SU-DHL-6 (cell line): ENCODE measurements around the gene GRM2.

Experiments
- EZH2phosphoT487 ChIP-seq: fragments of 200-600 bp; sonication (generic), shearing (Covaris generic); conservative IDR thresholded peaks from 2 replicates; pipeline ENCODE4 v1.6.1; 2018; ENCODE audit warnings: mild to moderate bottlenecking, antibody characterized with exemption, low read length, moderate library complexity, mixed read lengths
- TF ChIP-seq, protein P1 (sequence below): fragments of 200-600 bp; sonication (generic); IDR thresholded peaks from one replicate; pipeline ENCODE4 v1.5.1; 2017; ENCODE audit warnings: antibody characterized with exemption, mild to moderate bottlenecking, low read length, moderate library complexity; ENCODE audit not compliant: insufficient read depth, poor library complexity, severe bottlenecking

DNA sequence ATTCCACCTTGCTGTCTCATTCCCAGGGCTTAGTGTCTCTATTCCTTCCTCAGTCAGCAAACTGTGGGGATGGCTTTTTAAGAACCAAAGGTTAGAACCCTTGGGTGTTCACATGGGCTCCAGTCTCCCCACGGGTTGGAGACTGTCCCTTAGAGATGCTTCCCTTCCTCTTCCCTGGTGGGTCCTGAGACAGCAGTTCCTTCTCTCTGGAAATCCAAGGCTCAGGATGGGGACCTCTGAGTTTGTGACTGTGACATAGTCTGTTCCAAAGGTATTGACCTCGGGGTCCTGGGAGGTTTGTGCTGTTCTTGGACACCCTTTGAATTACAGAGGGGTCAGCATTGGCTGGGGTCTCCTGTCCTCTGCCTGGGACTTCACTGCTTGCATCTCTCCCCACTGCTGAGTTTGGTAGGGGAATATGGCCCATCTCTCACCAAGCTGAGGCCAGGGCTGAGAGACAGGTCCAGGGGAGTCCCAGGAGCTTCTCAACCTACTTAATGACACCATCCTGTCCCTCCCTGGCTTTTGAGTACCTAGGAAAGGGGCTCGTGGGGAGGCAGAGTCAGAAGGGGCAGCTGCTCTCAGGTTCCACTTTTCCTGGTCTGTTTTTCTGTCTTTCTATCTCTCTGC, 1.5 kb downstream of the GRM2 start:
- TF ChIP-seq, protein P1, sequence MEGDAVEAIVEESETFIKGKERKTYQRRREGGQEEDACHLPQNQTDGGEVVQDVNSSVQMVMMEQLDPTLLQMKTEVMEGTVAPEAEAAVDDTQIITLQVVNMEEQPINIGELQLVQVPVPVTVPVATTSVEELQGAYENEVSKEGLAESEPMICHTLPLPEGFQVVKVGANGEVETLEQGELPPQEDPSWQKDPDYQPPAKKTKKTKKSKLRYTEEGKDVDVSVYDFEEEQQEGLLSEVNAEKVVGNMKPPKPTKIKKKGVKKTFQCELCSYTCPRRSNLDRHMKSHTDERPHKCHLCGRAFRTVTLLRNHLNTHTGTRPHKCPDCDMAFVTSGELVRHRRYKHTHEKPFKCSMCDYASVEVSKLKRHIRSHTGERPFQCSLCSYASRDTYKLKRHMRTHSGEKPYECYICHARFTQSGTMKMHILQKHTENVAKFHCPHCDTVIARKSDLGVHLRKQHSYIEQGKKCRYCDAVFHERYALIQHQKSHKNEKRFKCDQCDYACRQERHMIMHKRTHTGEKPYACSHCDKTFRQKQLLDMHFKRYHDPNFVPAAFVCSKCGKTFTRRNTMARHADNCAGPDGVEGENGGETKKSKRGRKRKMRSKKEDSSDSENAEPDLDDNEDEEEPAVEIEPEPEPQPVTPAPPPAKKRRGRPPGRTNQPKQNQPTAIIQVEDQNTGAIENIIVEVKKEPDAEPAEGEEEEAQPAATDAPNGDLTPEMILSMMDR = no peak
- no peak for TF ChIP-seq EZH2phosphoT487
